HCT116 (cell line): Measurements from ENCODE around the gene TMEM117. TPM values are rescaled to one million over a fixed set of nuclear protein-coding genes. Genes with fewer than 3 reads are reported as not detected.
"Not testable (repeated sequence)": the region's sequence is repeated elsewhere in the genome, so short reads cannot be mapped to it uniquely, and the experiment has no call there.

ENCODE experiments used
- ATAC-seq: fragments of 200-7000 bp; cut with Tn5 transposase; 2 replicates; pipeline ENCODE4 v1.9.1; 2020; ENCODE audit warnings: mild to moderate bottlenecking, moderate library complexity
- BruUV-seq: library from RNA; stranded (reverse); fragments of 400-500 nt; replicated peaks from 2 replicates; lab custom pipeline; 2021; lab: Mats Ljungman, UMichigan
- CTCF ChIA-PET: fragments of 300-600 bp; sonication (Branson Sonifier 250); formaldehyde crosslinking; loops from one replicate; lab custom pipeline; 2021; ENCODE audit warnings: antibody characterized with exemption; lab: Charles Lee
- POLR2A ChIA-PET: fragments of 300-600, 350-600 bp; sonication (Branson Sonifier 250); formaldehyde crosslinking; loops from one replicate; lab custom pipeline; 2021; ENCODE audit warnings: antibody characterized with exemption; lab: Charles Lee
- RAD21 ChIA-PET, 2 experiments: fragments of 300-600 bp; sonication (Branson Sonifier 250); formaldehyde crosslinking; loops; one replicate each; lab custom pipeline; 2023; ENCODE audit warnings: low total read pairs in 2 of 2; ENCODE audit not compliant: uncharacterized antibody in 2 of 2, unreplicated experiment in 2 of 2, low non-redundant PET in 1 of 2; lab: Charles Lee
- DNase-seq: peaks from one replicate; pipeline ENCODE4 v3.0.0-alpha.2; 2010; ENCODE audit warnings: low read depth, low spot score
- H2AFZ ChIP-seq: fragments of 200-600 bp; shearing (Covaris generic), sonication (generic); 2 replicates; pipeline ENCODE4 v1.6.1; 2017; ENCODE audit warnings: low read depth, mixed run types, mixed read lengths, antibody characterized with exemption, low read length; ENCODE audit not compliant: poor library complexity, severe bottlenecking
- H3K27ac ChIP-seq: 2 replicates; pipeline ENCODE4 v1.5.1; 2012; ENCODE audit warnings: low read depth, low read length
- H3K27me3 ChIP-seq: fragments of 200-600 bp; sonication (generic); 2 replicates; pipeline ENCODE4 v1.6.1; 2016; ENCODE audit warnings: mixed run types, low read length, mixed read lengths; ENCODE audit not compliant: insufficient read depth
- H3K36me3 ChIP-seq, 2 experiments: fragments of 200-500 bp in 1 of 2; fragments of 200-600 bp in 1 of 2; sonication (Bioruptor generic) in 1 of 2; sonication (generic) in 1 of 2; 2 replicates each; pipeline versions ENCODE4 v1.5.1 to v1.6.1; 2014 to 2016; ENCODE audit warnings: low read length in 2 of 2, inconsistent platforms in 1 of 2, mixed read lengths in 1 of 2, mixed run types in 1 of 2; ENCODE audit not compliant: insufficient read depth in 2 of 2, control insufficient read depth in 1 of 2
- H3K4me1 ChIP-seq, 2 experiments: fragments of 200-600 bp in 1 of 2; sonication (generic) in 1 of 2; 2 replicates each; pipeline versions ENCODE4 v1.5.1 to v1.6.1; 2012 to 2017; ENCODE audit warnings: low read length in 2 of 2, inconsistent platforms in 1 of 2, mild to moderate bottlenecking in 1 of 2, mixed read lengths in 1 of 2, mixed run types in 1 of 2, moderate library complexity in 1 of 2; ENCODE audit not compliant: insufficient read depth in 2 of 2, control insufficient read depth in 1 of 2
- H3K4me2 ChIP-seq: fragments of 200-600 bp; sonication (generic); 2 replicates; pipeline ENCODE4 v1.6.1; 2017; ENCODE audit warnings: mixed run types, low read length, mixed read lengths
- H3K4me3 ChIP-seq, 2 experiments: fragments of 200-600 bp in 1 of 2; sonication (generic) in 1 of 2; replicated peaks in 1 of 2; 2 replicates each; pipeline ENCODE4 v1.5.1; 2011 to 2016; ENCODE audit warnings: low read length in 2 of 2, control low read depth in 1 of 2, low read depth in 1 of 2, mild to moderate bottlenecking in 1 of 2, mixed read lengths in 1 of 2, mixed run types in 1 of 2
- H3K79me2 ChIP-seq: fragments of 200-600 bp; sonication (generic); 2 replicates; pipeline ENCODE4 v1.6.1; 2017; ENCODE audit warnings: mild to moderate bottlenecking, mixed run types, low read length, moderate library complexity, mixed read lengths; ENCODE audit not compliant: insufficient read depth
- H3K9ac ChIP-seq: fragments of 200-600 bp; sonication (generic); 2 replicates; pipeline ENCODE4 v1.6.1; 2016; ENCODE audit warnings: low read length, mixed read lengths
- H3K9me2 ChIP-seq: fragments of 200-600 bp; sonication (generic), shearing (Covaris generic); 2 replicates; pipeline ENCODE4 v1.6.1; 2017; ENCODE audit warnings: mixed run types, mild to moderate bottlenecking, moderate library complexity; ENCODE audit not compliant: insufficient read depth
- H3K9me3 ChIP-seq, 2 experiments: fragments of 200-500 bp in 1 of 2; fragments of 200-600 bp in 1 of 2; sonication (Bioruptor generic) in 1 of 2; sonication (generic) in 1 of 2; 2 replicates each; pipeline ENCODE4 v1.6.1; 2014 to 2017; ENCODE audit warnings: low read length in 2 of 2, mixed read lengths in 2 of 2, inconsistent platforms in 1 of 2, low read depth in 1 of 2, mild to moderate bottlenecking in 1 of 2, mixed run types in 1 of 2, moderate library complexity in 1 of 2; ENCODE audit not compliant: control insufficient read depth in 1 of 2, insufficient read depth in 1 of 2
- H4K20me1 ChIP-seq: fragments of 200-600 bp; sonication (generic), shearing (Covaris generic); 2 replicates; pipeline ENCODE4 v1.6.1; 2017; ENCODE audit warnings: mixed run types, mild to moderate bottlenecking, moderate library complexity; ENCODE audit not compliant: insufficient read depth
- ATF3 ChIP-seq: IDR thresholded peaks from 2 replicates; pipeline ENCODE4 v1.6.1; 2012
- FOSL1 ChIP-seq: IDR thresholded peaks from 2 replicates; pipeline ENCODE4 v1.6.1; 2012; ENCODE audit warnings: low read depth
- POLR2A ChIP-seq: IDR thresholded peaks from 2 replicates; pipeline ENCODE4 v1.7.0; 2011; ENCODE audit warnings: borderline replicate concordance; ENCODE audit not compliant: insufficient read depth, insufficient read length; ENCODE audit errors: extremely low read depth
- intact Hi-C: fragments of 100-400 bp; cut with micrococcal nuclease; formaldehyde crosslinking; loops from 2 replicates; pipeline ENCODE4 v1.10.0; 2022
- total RNA-seq: library from RNA; stranded (reverse); gene quantifications from one replicate; pipeline ENCODE4 v1.2.1, GENCODE V29; 2021; ENCODE audit not compliant: unreplicated experiment

The TMEM117 gene
- total RNA-seq, 1 experiment from 2014 or later, result 3.6 TPM

GRCh38 chr12:43842259-43842658 lies 6.4 kb downstream of the TMEM117 start:
- Histone ChIP-seq H3K9me2 (no peaks in the 10 kb centered on the region), H3K36me3 (no peaks in the 10 kb centered on the region), H3K9me3 (no peaks in the 10 kb centered on the region), H3K9ac (no peak overlapping the region), H3K4me3 (no peak overlapping the region), H3K27ac (no peak overlapping the region), H3K4me1 (peaks cover 0 to 4% of the 10 kb centered on the region in 2 experiments; a peak in 3 of 4 replicates), H4K20me1 (no peaks in the 10 kb centered on the region), H2AFZ (no peak overlapping the region), H3K27me3 (no peaks in the 10 kb centered on the region), H3K79me2 (no peaks in the 10 kb centered on the region), H3K4me2 (no peak overlapping the region)
- RAD21 ChIA-PET, result no interaction called here
- TF ChIP-seq ATF3 (no peak), POLR2A (no peak)
- BruUV-seq, result no TSS peak
- DNase-seq, result no peak
- no peak for ATAC-seq
- intact Hi-C loops, result no loop called here
- POLR2A ChIA-PET, result no interaction called here
- CTCF ChIA-PET, result no interaction called here

- CTCF ChIA-PET, POLR2A ChIA-PET, H3K27me3 ChIP-seq, DNase-seq, H3K27ac ChIP-seq, BruUV-seq, H3K9me3 ChIP-seq, intact Hi-C loops, H2AFZ ChIP-seq, H4K20me1 ChIP-seq, H3K4me1 ChIP-seq, H3K9me2 ChIP-seq, RAD21 ChIA-PET, H3K79me2 ChIP-seq, H3K36me3 ChIP-seq, H3K4me3 ChIP-seq, H3K9ac ChIP-seq: not testable (repeated sequence)
- H3K4me2 ChIP-seq, result 0 out of 2 replicates have a peak overlapping the region, but pooled peaks have one; percentile 26
- peak; percentile 57 for ATAC-seq
- TF ChIP-seq FOSL1, result peak; percentile 45; the same call in 1 of the 2 replicates
Observed at GRCh38 chr12:43847425-43848225, 11.7 kb downstream of the TMEM117 start.
